Liver (tissue), 9 donors: ENCODE data around the gene VWA3B. TPM values are rescaled to one million over a fixed set of nuclear protein-coding genes. Genes with fewer than 3 reads are reported as not detected.

Source experiments
- DNase-seq: peaks from one replicate; pipeline ENCODE4 v3.0.0-alpha.2; 2017; ENCODE audit warnings: low spot score
- H3K27ac ChIP-seq, 2 donors: one replicate each; pipeline ENCODE4 v1.7.0; 2013; ENCODE audit warnings: inconsistent platforms in 2 of 2, low read length in 2 of 2, control low read depth in 1 of 2, low read depth in 1 of 2, mild to moderate bottlenecking in 1 of 2
- H3K27me3 ChIP-seq, 4 donors: one replicate each; pipeline versions ENCODE4 v1.6.1 to v1.7.0; 2013; ENCODE audit warnings: low read length in 3 of 4, inconsistent platforms in 1 of 4, mild to moderate bottlenecking in 1 of 4, moderate library complexity in 1 of 4; ENCODE audit not compliant: control insufficient read depth in 4 of 4, insufficient read depth in 4 of 4
- H3K36me3 ChIP-seq, 4 donors: one replicate each; pipeline versions ENCODE4 v1.6.1 to v1.7.0; 2013; ENCODE audit warnings: low read length in 3 of 4, mild to moderate bottlenecking in 3 of 4, low read depth in 1 of 4, moderate library complexity in 1 of 4; ENCODE audit not compliant: control insufficient read depth in 4 of 4, insufficient read depth in 3 of 4
- H3K4me1 ChIP-seq, 4 donors: one replicate each; pipeline versions ENCODE4 v1.6.1 to v1.7.0; 2013; ENCODE audit warnings: low read length in 3 of 4, mild to moderate bottlenecking in 3 of 4, moderate library complexity in 1 of 4; ENCODE audit not compliant: control insufficient read depth in 4 of 4, insufficient read depth in 4 of 4
- H3K4me3 ChIP-seq, 3 donors: one replicate each; pipeline versions ENCODE4 v1.6.1 to v1.7.0; 2013; ENCODE audit warnings: low read length in 3 of 3, control low read depth in 1 of 3, low read depth in 1 of 3, mild to moderate bottlenecking in 1 of 3
- H3K9ac ChIP-seq, 2 donors: one replicate each; pipeline ENCODE4 v1.7.0; 2013; ENCODE audit warnings: low read length in 2 of 2, mild to moderate bottlenecking in 2 of 2, moderate library complexity in 2 of 2, control low read depth in 1 of 2, low read depth in 1 of 2
- H3K9me3 ChIP-seq, 4 donors: one replicate each; pipeline versions ENCODE4 v1.6.1 to v1.7.0; 2013; ENCODE audit warnings: low read length in 3 of 4; ENCODE audit not compliant: control insufficient read depth in 4 of 4
- ATF3 ChIP-seq: IDR thresholded peaks from 2 replicates; pipeline ENCODE4 v1.6.1; 2016; ENCODE audit warnings: antibody characterized with exemption
- EGR1 ChIP-seq, 2 donors: IDR thresholded peaks; 2 replicates each; pipeline ENCODE4 v1.6.1; 2016 to 2018; ENCODE audit warnings: antibody characterized with exemption in 2 of 2, low read depth in 2 of 2
- FOXA1 ChIP-seq: IDR thresholded peaks from 2 replicates; pipeline ENCODE4 v1.6.1; 2016; ENCODE audit warnings: antibody characterized with exemption
- GABPA ChIP-seq, 2 donors: IDR thresholded peaks in 1 of 2; conservative IDR thresholded peaks in 1 of 2; 2 replicates each; pipeline ENCODE4 v1.6.1; 2016; ENCODE audit warnings: antibody characterized with exemption in 2 of 2, mild to moderate bottlenecking in 1 of 2, moderate library complexity in 1 of 2
- HNF4G ChIP-seq: IDR thresholded peaks from 2 replicates; pipeline ENCODE4 v1.6.1; 2016; ENCODE audit warnings: antibody characterized with exemption
- JUND ChIP-seq, 2 donors: IDR thresholded peaks; 2 replicates each; pipeline ENCODE4 v1.6.1; 2016; ENCODE audit warnings: antibody characterized with exemption in 2 of 2
- NR2F2 ChIP-seq: IDR thresholded peaks from 2 replicates; pipeline ENCODE4 v1.6.1; 2016; ENCODE audit warnings: antibody characterized with exemption
- RAD21 ChIP-seq, 2 donors: IDR thresholded peaks; 2 replicates each; pipeline ENCODE4 v1.6.1; 2016; ENCODE audit warnings: antibody characterized with exemption in 2 of 2, mild to moderate bottlenecking in 2 of 2
- REST ChIP-seq: IDR thresholded peaks from 2 replicates; pipeline ENCODE4 v1.6.1; 2016; ENCODE audit warnings: antibody characterized with exemption, mild to moderate bottlenecking
- SP1 ChIP-seq: IDR thresholded peaks from 2 replicates; pipeline ENCODE4 v1.6.1; 2018; ENCODE audit warnings: antibody characterized with exemption, mild to moderate bottlenecking
- YY1 ChIP-seq: IDR thresholded peaks from 2 replicates; pipeline ENCODE4 v1.6.1; 2016; ENCODE audit warnings: antibody characterized with exemption, mild to moderate bottlenecking
- WGBS: extraction: QIAGEN DNeasy Blood & Tissue Kit; methylation state at CpG from one replicate; pipeline ENCODE4 v1.1.7; 2013; 5-methylcytosine and 5-hydroxymethylcytosine counted together
- polyA plus RNA-seq, 2 donors: library from polyadenylated mRNA; stranded (reverse) in 1 of 2; unstranded in 1 of 2; fragments of 200-250 nt in 1 of 2; fragments of >200 nt in 1 of 2; fragmentation: Nextera tagmentation in 1 of 2; extraction: Ambion mirVana in 1 of 2; gene quantifications; one replicate each; pipeline versions ENCODE4 v1.2.1 to v1.2.3, GENCODE V29; 2013 to 2015
- total RNA-seq, 2 donors: library from RNA; depleted of rRNA; stranded (reverse); fragments of >200 nt; gene quantifications; one replicate each; pipeline ENCODE4 v1.2.3, GENCODE V29; 2014
- TF ChIP-seq, protein P1 (sequence below): fragments of 150-350 bp; IDR thresholded peaks from 2 replicates; pipeline ENCODE4 v1.5.1; 2017; ENCODE audit warnings: improper control_type of control experiment, low read depth, low read length; ENCODE audit not compliant: missing input control
- donor health status: healthy.
- donor health status: healthy.
- donor health status: healthy.
- donor health status: healthy.
- donor health status: healthy.

Gene VWA3B
- total and polyA plus RNA-seq, 4 donors: 0.08 TPM; not detected in 3

DNA sequence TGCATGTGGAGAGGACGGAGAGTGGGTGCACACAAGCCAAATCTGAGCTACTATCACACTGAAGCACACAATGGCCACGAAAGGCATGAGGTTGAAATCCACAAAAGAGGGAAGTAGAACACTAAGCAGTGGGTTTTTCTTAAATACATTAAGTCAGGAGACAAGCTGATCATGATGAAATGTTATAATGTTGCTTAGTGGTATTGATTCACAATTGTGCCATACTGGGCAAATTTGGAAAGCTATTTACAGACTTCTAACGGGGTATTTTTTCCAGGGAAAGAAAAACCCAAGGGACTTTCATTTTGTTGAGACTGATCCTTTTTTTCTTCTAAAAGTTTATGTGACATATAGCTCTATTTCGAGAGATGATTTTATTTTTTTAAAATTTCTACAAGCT lies 158.5 kb downstream of the VWA3B start:
- Histone ChIP-seq H3K9ac (no peak overlapping the region), H3K9me3 (peaks cover 1 to 5% (median 3%) of the 10 kb centered on the region in 4 donors), H3K27ac (no peak overlapping the region), H3K27me3 (no peaks in the 10 kb centered on the region), H3K4me3 (no peak overlapping the region), H3K4me1 (peaks cover 0 to 6% (median 0%) of the 10 kb centered on the region in 4 donors), H3K36me3 (no peaks in the 10 kb centered on the region)
- 73% methylated on average over 4 of the region's 4 CpGs for WGBS
- DNase-seq: no peak
- TF ChIP-seq ATF3 (no peak), JUND (IDR thresholded peaks at IDR 0.05) (no peak), EGR1 (IDR thresholded peaks at IDR 0.05; ENCODE audit: low read depth in 2 of 2) (no peak), FOXA1 (no peak)
- TF ChIP-seq, protein P1, sequence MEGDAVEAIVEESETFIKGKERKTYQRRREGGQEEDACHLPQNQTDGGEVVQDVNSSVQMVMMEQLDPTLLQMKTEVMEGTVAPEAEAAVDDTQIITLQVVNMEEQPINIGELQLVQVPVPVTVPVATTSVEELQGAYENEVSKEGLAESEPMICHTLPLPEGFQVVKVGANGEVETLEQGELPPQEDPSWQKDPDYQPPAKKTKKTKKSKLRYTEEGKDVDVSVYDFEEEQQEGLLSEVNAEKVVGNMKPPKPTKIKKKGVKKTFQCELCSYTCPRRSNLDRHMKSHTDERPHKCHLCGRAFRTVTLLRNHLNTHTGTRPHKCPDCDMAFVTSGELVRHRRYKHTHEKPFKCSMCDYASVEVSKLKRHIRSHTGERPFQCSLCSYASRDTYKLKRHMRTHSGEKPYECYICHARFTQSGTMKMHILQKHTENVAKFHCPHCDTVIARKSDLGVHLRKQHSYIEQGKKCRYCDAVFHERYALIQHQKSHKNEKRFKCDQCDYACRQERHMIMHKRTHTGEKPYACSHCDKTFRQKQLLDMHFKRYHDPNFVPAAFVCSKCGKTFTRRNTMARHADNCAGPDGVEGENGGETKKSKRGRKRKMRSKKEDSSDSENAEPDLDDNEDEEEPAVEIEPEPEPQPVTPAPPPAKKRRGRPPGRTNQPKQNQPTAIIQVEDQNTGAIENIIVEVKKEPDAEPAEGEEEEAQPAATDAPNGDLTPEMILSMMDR: no peak

- H3K27ac ChIP-seq: no peak overlapping the region
- H3K27me3 ChIP-seq: no peaks in the 10 kb centered on the region
- peaks cover 0 to 6% (median 0%) of the 10 kb centered on the region in 4 donors for H3K4me1 ChIP-seq
- H3K4me3 ChIP-seq: no peak overlapping the region
- peaks cover 1 to 5% (median 3%) of the 10 kb centered on the region in 4 donors for H3K9me3 ChIP-seq
- no peak for TF ChIP-seq GABPA (IDR thresholded peaks at IDR 0.05 in 1 of 2, conservative IDR thresholded peaks at IDR 0.05 in 1 of 2)
- TF ChIP-seq YY1: no peak
- no peak for TF ChIP-seq HNF4G
- TF ChIP-seq SP1: no peak
- no peak for TF ChIP-seq NR2F2
- no peak for TF ChIP-seq RAD21 (IDR thresholded peaks at IDR 0.05)
- TF ChIP-seq REST: no peak
- TF ChIP-seq ATF3: no peak
- no peak for TF ChIP-seq JUND (IDR thresholded peaks at IDR 0.05)
- TF ChIP-seq, protein P1: no peak
- H3K9ac ChIP-seq: no peak overlapping the region
- H3K36me3 ChIP-seq: no peaks in the 10 kb centered on the region
- no peak for DNase-seq
Observed at GRCh38 chr2:98247383-98247782, 160.4 kb downstream of the VWA3B start.
